Smooth muscle cell (in vitro differentiated cells): Measurements from ENCODE around the gene GPC6. TPM values are rescaled to one million over a fixed set of nuclear protein-coding genes. Genes with fewer than 3 reads are reported as not detected.

Source experiments
- DNase-seq: peaks from one replicate; lab custom pipeline; 2025; ENCODE audit not compliant: unreplicated experiment; lab: John Stamatoyannopoulos, UW
- H2AFZ ChIP-seq: fragments of 200-600 bp; sonication (generic); 2 replicates; pipeline ENCODE4 v1.6.0; 2016; ENCODE audit warnings: antibody characterized with exemption, low read depth, mild to moderate bottlenecking
- H3F3A ChIP-seq: fragments of 200-600 bp; sonication (generic); 2 replicates; pipeline ENCODE4 v1.6.0; 2017; ENCODE audit warnings: antibody characterized with exemption, low read depth
- H3K27ac ChIP-seq: fragments of 200-600 bp; sonication (generic); 2 replicates; pipeline ENCODE4 v1.5.1; 2016; ENCODE audit warnings: low read depth, mild to moderate bottlenecking
- H3K27me3 ChIP-seq: fragments of 200-600 bp; sonication (generic); 2 replicates; pipeline ENCODE4 v1.6.1; 2016; ENCODE audit warnings: low read depth, mild to moderate bottlenecking
- H3K36me3 ChIP-seq: fragments of 200-600 bp; sonication (generic); 2 replicates; pipeline ENCODE4 v1.5.1; 2016; ENCODE audit warnings: low read depth
- H3K4me1 ChIP-seq: fragments of 200-600 bp; sonication (generic); 2 replicates; pipeline ENCODE4 v1.5.1; 2016; ENCODE audit warnings: low read depth
- H3K4me2 ChIP-seq: fragments of 200-600 bp; sonication (generic); 2 replicates; pipeline ENCODE4 v1.6.0; 2016; ENCODE audit warnings: mild to moderate bottlenecking
- H3K4me3 ChIP-seq: fragments of 200-600 bp; sonication (generic); 2 replicates; pipeline ENCODE4 v1.5.1; 2016; ENCODE audit warnings: mild to moderate bottlenecking
- H3K79me2 ChIP-seq: fragments of 200-600 bp; sonication (generic); 2 replicates; pipeline ENCODE4 v1.6.0; 2016; ENCODE audit warnings: low read depth, mild to moderate bottlenecking
- H3K9ac ChIP-seq: fragments of 200-600 bp; sonication (generic); 2 replicates; pipeline ENCODE4 v1.6.0; 2016; ENCODE audit warnings: low read depth
- H3K9me3 ChIP-seq: fragments of 200-600 bp; sonication (generic); replicated peaks from 2 replicates; pipeline ENCODE4 v1.5.1; 2016; ENCODE audit warnings: low read depth
- H4K20me1 ChIP-seq: fragments of 200-600 bp; sonication (generic); 2 replicates; pipeline ENCODE4 v1.6.0; 2016; ENCODE audit warnings: low read depth
- WGBS: methylation state at CpG from one replicate; pipeline ENCODE4 v1.1.7; 2016; ENCODE audit warnings: low lambda C conversion rate; 5-methylcytosine and 5-hydroxymethylcytosine counted together
- polyA plus RNA-seq: library from polyadenylated mRNA; unstranded; fragments of >200 nt; fragmentation: Nextera tagmentation; extraction: Ambion mirVana; gene quantifications from 2 replicates; pipeline ENCODE4 v1.2.1, GENCODE V29; 2016
- total RNA-seq: library from RNA; depleted of rRNA; stranded (reverse); fragments of >200 nt; gene quantifications from 2 replicates; pipeline ENCODE4 v1.2.3, GENCODE V29; 2014
- TF ChIP-seq, protein P1 (sequence below): fragments of 200-600 bp; sonication (generic); IDR thresholded peaks from 2 replicates; pipeline ENCODE4 v1.5.1; 2017; ENCODE audit warnings: borderline replicate concordance, mild to moderate bottlenecking, antibody characterized with exemption; ENCODE audit not compliant: insufficient read depth, poor library complexity, severe bottlenecking

Gene GPC6
- total and polyA plus RNA-seq, 2 experiments from 2014 or later: 19.7 to 68.5 TPM

DNA sequence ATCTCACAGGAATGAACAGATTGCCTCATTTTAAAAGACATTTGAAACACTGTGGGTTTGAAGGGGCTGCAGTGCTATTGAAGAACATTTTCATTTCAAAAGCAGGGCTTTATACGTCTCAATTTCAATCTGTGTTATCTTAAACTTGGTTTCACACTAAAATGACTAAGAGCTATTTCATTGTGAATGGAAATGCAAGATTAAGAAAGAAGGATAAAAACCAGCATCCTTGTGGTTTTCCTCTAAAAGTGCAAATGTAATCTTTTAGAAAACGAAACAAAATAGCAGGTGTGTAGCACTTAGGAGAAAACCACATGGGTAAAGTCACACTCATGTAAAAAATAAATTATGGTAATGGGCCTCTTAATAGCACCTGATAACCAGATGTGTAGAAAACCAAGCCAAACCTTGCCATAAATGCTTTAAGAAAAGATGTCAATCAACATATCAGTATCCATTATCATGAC, 397.7 kb downstream of the GPC6 start:
- Histone ChIP-seq H3K79me2 (peaks cover 5% of the 10 kb centered on the region), H3K4me3 (no peak overlapping the region), H3K4me2 (peak overlapping the region; percentile 15), H3F3A (no peaks in the 10 kb centered on the region), H3K9me3 (no peaks in the 10 kb centered on the region), H3K27ac (no peak overlapping the region), H3K9ac (no peak overlapping the region), H3K4me1 (no peaks in the 10 kb centered on the region), H2AFZ (no peak overlapping the region), H4K20me1 (peaks cover 16% of the 10 kb centered on the region), H3K36me3 (no peaks in the 10 kb centered on the region), H3K27me3 (no peaks in the 10 kb centered on the region)
- 24% methylated on average over 2 of the region's 2 CpGs for WGBS
- DNase-seq: no peak
- TF ChIP-seq, protein P1, sequence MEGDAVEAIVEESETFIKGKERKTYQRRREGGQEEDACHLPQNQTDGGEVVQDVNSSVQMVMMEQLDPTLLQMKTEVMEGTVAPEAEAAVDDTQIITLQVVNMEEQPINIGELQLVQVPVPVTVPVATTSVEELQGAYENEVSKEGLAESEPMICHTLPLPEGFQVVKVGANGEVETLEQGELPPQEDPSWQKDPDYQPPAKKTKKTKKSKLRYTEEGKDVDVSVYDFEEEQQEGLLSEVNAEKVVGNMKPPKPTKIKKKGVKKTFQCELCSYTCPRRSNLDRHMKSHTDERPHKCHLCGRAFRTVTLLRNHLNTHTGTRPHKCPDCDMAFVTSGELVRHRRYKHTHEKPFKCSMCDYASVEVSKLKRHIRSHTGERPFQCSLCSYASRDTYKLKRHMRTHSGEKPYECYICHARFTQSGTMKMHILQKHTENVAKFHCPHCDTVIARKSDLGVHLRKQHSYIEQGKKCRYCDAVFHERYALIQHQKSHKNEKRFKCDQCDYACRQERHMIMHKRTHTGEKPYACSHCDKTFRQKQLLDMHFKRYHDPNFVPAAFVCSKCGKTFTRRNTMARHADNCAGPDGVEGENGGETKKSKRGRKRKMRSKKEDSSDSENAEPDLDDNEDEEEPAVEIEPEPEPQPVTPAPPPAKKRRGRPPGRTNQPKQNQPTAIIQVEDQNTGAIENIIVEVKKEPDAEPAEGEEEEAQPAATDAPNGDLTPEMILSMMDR: no peak

DNA sequence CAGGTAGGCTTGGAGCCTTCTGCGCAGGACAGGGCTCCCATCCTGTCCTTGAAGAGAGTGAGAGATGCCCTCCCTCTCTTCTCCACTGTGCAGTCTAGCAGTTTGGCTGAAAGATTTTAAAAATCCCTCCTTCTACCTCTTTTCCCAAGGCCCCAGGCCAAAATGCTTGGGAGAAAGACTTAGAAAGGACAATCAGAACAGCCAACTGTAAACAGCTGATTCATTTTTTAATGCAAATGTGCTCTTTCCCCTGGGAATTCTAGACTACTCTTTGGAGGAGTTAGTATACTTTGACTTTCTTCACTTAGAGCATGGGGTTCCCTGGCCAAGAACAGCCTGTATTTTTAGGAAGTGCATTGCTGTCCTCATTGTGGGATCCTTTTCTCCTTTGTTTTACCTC, 398.9 kb downstream of the GPC6 start:
- Histone ChIP-seq H3F3A (no peaks in the 10 kb centered on the region), H3K4me1 (no peaks in the 10 kb centered on the region), H4K20me1 (peaks cover 15% of the 10 kb centered on the region), H3K27ac (no peak overlapping the region), H2AFZ (no peak overlapping the region), H3K36me3 (no peaks in the 10 kb centered on the region), H3K4me3 (no peak overlapping the region), H3K9ac (no peak overlapping the region), H3K9me3 (no peaks in the 10 kb centered on the region), H3K79me2 (peaks cover 5% of the 10 kb centered on the region), H3K4me2 (no peak overlapping the region), H3K27me3 (no peaks in the 10 kb centered on the region)
- DNase-seq: no peak
- WGBS: 100% methylated on average over 1 of the region's 1 CpG
- TF ChIP-seq, protein P1: no peak

DNA sequence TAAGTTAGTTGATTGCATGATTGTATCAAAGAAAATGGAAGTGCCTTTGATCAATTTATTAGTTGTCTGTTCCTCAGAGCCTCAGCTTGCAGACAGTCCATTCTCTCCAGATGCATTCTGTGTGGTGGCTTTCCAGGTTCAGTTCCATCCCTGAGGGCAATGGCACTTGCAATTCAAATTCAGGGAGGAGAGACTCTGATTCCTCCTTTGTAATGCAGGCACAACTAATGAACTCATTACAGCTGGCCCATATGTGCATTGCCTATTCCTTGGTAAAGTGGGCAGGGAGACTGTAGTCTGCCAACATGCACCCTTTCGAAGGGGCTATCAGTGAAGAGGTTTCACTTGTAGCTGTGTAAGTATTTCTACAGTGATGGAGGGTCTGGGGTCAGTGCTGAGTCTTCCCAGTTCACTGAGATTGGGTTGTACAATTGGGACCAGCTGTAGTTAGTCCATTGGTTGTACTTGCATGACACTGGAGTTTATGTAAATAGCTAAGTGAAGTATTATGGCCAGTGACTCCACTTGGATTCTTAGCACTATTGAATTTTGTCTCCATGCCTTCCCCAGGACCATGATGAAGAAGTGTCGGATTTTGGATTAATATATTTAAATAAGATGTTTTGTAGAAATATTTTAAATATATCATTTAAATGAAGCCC, 401.7 kb downstream of the GPC6 start:
- 80% methylated on average over 2 of the region's 2 CpGs for WGBS
- H3K36me3 ChIP-seq: no peaks in the 10 kb centered on the region
- no peak overlapping the region for H3K9ac ChIP-seq
- H2AFZ ChIP-seq: no peak overlapping the region
- TF ChIP-seq, protein P1: no peak
- H3K4me2 ChIP-seq: no peak overlapping the region
- no peak for DNase-seq
- H3F3A ChIP-seq: no peaks in the 10 kb centered on the region
- H3K9me3 ChIP-seq: no peaks in the 10 kb centered on the region
- H3K27me3 ChIP-seq: no peaks in the 10 kb centered on the region
- no peaks in the 10 kb centered on the region for H3K79me2 ChIP-seq
- H3K27ac ChIP-seq: no peak overlapping the region
- H3K4me3 ChIP-seq: no peak overlapping the region
- no peaks in the 10 kb centered on the region for H3K4me1 ChIP-seq
- peaks cover 15% of the 10 kb centered on the region for H4K20me1 ChIP-seq

DNA sequence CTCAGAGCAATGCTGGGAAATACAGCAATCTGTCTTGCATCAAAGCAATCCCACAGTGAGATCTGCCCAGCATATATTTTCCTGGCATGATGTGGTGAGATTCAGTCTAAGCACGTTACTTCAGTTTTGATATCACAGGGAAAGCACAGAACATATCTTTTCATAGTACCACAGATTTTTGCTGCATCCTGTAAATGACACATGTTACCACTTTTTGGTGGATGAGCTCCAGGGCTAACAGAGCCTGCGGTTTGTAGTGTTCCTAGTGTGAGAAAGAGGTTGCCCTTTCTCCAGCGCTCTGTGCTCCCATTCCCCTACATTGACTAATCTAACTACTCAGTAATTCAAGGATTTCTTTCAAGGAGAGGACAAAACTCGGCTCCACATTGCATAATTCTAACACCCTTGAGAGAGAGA, 409.0 kb downstream of the GPC6 start:
- TF ChIP-seq, protein P1: no peak
- H4K20me1 ChIP-seq: peaks cover 18% of the 10 kb centered on the region
- WGBS: 52% methylated on average over 4 of the region's 4 CpGs

More for the DNA sequence above, 409.0 kb downstream of the GPC6 start:
- no peaks in the 10 kb centered on the region for H3F3A ChIP-seq
- H3K36me3 ChIP-seq: no peaks in the 10 kb centered on the region
- no peak overlapping the region for H2AFZ ChIP-seq
- H3K4me3 ChIP-seq: no peak overlapping the region
- H3K27ac ChIP-seq: no peak overlapping the region
- no peak overlapping the region for H3K9ac ChIP-seq
- H3K27me3 ChIP-seq: no peaks in the 10 kb centered on the region
- H3K79me2 ChIP-seq: no peaks in the 10 kb centered on the region
- no peak for DNase-seq
- H3K4me1 ChIP-seq: peaks cover 4% of the 10 kb centered on the region
- H3K9me3 ChIP-seq: no peaks in the 10 kb centered on the region
- H3K4me2 ChIP-seq: no peak overlapping the region
